A549 treated with Hydrocortisone at 1 μM for 4 hours (cell line): Measurements from ENCODE around the gene ZNF658. TPM values are rescaled to one million over a fixed set of nuclear protein-coding genes. Genes with fewer than 3 reads are reported as not detected.

Source experiments
- total RNA-seq: library from RNA; stranded (reverse); fragments of 200-300 nt; extraction: Qiagen RNA extraction; gene quantifications from 5 replicates; pipeline ENCODE4 v1.2.3, GENCODE V29; 2022

ZNF658 gene
- total RNA-seq = 1.7 to 2.2 TPM (median 1.9 TPM) in 5 replicates

DNA sequence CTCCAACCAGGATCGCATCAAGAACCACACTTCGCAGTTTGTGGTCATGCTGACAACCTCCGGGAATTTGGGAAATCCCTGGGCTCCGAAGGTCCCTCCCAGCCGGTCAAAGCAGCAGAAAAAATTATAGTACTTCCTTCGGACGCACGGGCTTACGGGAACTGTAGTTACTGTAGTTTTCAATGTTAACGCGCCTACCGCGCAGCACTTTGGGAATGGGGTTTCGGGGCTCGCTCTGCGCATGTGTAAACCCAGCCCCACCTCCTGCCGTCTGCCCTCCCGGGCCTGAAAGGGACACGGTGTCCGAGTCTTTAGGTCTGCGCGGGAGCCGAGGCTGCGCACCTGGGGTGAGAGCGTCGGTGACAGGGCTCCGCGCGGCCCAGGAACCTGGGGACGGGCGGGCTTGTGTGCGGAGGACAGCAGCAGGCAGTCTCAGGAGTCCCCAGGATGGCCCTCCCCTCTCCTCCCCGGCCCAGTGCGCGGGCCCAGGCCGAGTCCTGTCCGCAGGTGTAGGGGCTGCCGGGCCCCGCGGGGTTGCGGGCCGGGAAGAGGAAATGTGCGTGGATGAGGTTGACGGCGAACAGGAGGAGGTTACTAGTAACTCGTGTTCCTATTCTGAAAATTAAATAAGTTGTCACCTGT lies at the start of gene ZNF658:
Gene ZNF658 (plus strand): TSS at position 236 of the 642 bp plus-strand sequence. CDS start 2,837 bp downstream, outside the sequence.

Other genes starting within 250 kb of the ZNF658 start
- gene SPATA31A3, start 91.8 kb downstream of the ZNF658 start, total RNA-seq = not detected in 5 replicates